Lung (tissue), 12 donors: ENCODE measurements around the gene AFAP1L2. TPM values are rescaled to one million over a fixed set of nuclear protein-coding genes. Genes with fewer than 3 reads are reported as not detected.

Source experiments
- ATAC-seq: fragments of 200-7000 bp; cut with Tn5 transposase; one replicate; pipeline ENCODE4 v1.9.1; 2020; ENCODE audit warnings: moderate number of reproducible peaks; ENCODE audit not compliant: insufficient read depth, low FRiP score
- DNase-seq, 3 donors: peaks; one replicate each; pipeline ENCODE4 v3.0.0-alpha.2; 2013 to 2017
- H3K27ac ChIP-seq, 2 donors: one replicate each; pipeline ENCODE4 v1.5.1; 2013; ENCODE audit warnings: mild to moderate bottlenecking in 2 of 2, moderate library complexity in 2 of 2, control low read depth in 1 of 2, inconsistent platforms in 1 of 2, low read depth in 1 of 2, low read length in 1 of 2
- H3K27me3 ChIP-seq, 3 donors: one replicate each; pipeline ENCODE4 v1.5.1; 2013; ENCODE audit warnings: low read length in 2 of 3; ENCODE audit not compliant: control insufficient read depth in 3 of 3, insufficient read depth in 3 of 3
- H3K36me3 ChIP-seq, 4 donors: one replicate each; pipeline ENCODE4 v1.5.1; 2013; ENCODE audit warnings: low read length in 4 of 4, mild to moderate bottlenecking in 1 of 4, moderate library complexity in 1 of 4; ENCODE audit not compliant: control insufficient read depth in 4 of 4, insufficient read depth in 4 of 4
- H3K4me1 ChIP-seq, 5 donors: one replicate each; pipeline ENCODE4 v1.5.1; 2013; ENCODE audit warnings: low read length in 5 of 5, mild to moderate bottlenecking in 2 of 5, moderate library complexity in 1 of 5; ENCODE audit not compliant: control insufficient read depth in 5 of 5, insufficient read depth in 5 of 5
- H3K4me3 ChIP-seq: one replicate; pipeline ENCODE4 v1.5.1; 2013; ENCODE audit warnings: mild to moderate bottlenecking, control low read depth, moderate library complexity
- H3K9ac ChIP-seq, 2 donors: one replicate each; pipeline ENCODE4 v1.5.1; 2013; ENCODE audit warnings: low read length in 2 of 2, control low read depth in 1 of 2; ENCODE audit not compliant: insufficient read depth in 1 of 2
- H3K9me3 ChIP-seq, 4 donors: one replicate each; pipeline ENCODE4 v1.5.1; 2013; ENCODE audit warnings: low read length in 3 of 4, mild to moderate bottlenecking in 1 of 4, moderate library complexity in 1 of 4; ENCODE audit not compliant: control insufficient read depth in 4 of 4, insufficient read depth in 3 of 4
- WGBS, 2 donors: extraction: QIAGEN DNeasy Blood & Tissue Kit; methylation state at CpG; one replicate each; pipeline ENCODE4 v1.1.7; 2013; 5-methylcytosine and 5-hydroxymethylcytosine counted together
- polyA plus RNA-seq, 2 donors: library from polyadenylated mRNA; stranded (reverse); fragments of 200-250 nt; gene quantifications; one replicate each; pipeline ENCODE4 v1.2.1, GENCODE V29; 2013
- total RNA-seq, 2 donors: library from RNA; depleted of rRNA in 1 of 2; stranded (reverse); fragments of >200 nt in 1 of 2; gene quantifications; one replicate each; pipeline ENCODE4 v1.2.1, GENCODE V29; 2014 to 2021
- TF ChIP-seq, protein P1 (sequence below): IDR thresholded peaks from 2 replicates; pipeline ENCODE4 v1.5.1; 2012; ENCODE audit warnings: mild to moderate bottlenecking; ENCODE audit errors: control extremely low read depth, extremely low read depth
- donor health status: control.
- donor health status: control.
- donor health status: Bipolar disorder and iron deficiency.
- donor health status: healthy.
- donor health status: DM: yes; HTN: yes; CAD: no.

The AFAP1L2 gene
- total and polyA plus RNA-seq, 4 donors: 2.0 to 21.0 (median 5.8) TPM

DNA sequence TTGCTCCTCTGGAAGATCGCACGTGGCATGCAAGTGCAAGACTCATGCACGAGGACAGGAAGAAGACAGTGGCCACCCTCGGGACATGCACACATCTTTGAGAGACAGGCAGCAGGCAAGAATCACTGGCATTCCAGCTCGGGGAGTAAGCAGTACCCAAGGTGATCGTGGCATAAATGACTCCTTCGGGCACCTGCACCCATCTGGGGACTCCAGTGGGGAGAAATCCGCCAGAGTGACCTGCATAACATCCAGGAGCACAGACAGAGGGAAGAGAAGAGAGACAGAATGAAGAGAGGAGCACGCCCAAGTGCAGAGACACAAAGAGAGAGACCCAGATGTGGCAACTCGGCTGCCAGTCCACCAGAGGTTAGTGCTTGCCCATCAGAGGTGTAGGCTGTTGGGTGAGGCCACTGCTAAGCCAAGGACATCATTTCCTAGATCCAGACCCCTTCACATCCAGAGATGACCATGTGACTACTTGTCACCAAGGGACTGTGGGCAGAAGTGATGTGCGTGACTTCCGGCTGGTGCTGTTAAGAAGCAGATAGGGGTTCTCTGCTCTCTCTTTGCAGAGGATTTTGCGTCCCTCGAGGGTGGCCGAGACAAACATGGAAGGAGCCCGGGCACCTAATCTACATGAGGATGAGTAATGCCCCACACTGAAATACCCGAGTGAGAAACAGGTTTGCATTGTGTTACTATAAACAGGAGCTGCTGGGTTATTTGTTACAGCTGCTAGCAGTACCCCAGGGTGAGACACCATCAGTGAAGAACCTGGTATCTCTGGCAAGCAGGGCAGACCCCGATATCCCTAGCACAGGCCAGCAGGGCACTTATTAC is 84.7 kb downstream of the AFAP1L2 start:
- Histone ChIP-seq H3K27me3 (no peaks in the 10 kb centered on the region), H3K4me3 (no peak overlapping the region), H3K4me1 (peaks cover 0 to 5% (median 0%) of the 10 kb centered on the region in 5 donors), H3K36me3 (peaks cover 0 to 8% (median 0%) of the 10 kb centered on the region in 4 donors), H3K27ac (no peak overlapping the region), H3K9me3 (no peaks in the 10 kb centered on the region), H3K9ac (no peak overlapping the region)
- WGBS, 2 donors: 91 to 94% methylated on average over 18 of the region's 18 CpGs
- DNase-seq: no peak
- TF ChIP-seq, protein P1, sequence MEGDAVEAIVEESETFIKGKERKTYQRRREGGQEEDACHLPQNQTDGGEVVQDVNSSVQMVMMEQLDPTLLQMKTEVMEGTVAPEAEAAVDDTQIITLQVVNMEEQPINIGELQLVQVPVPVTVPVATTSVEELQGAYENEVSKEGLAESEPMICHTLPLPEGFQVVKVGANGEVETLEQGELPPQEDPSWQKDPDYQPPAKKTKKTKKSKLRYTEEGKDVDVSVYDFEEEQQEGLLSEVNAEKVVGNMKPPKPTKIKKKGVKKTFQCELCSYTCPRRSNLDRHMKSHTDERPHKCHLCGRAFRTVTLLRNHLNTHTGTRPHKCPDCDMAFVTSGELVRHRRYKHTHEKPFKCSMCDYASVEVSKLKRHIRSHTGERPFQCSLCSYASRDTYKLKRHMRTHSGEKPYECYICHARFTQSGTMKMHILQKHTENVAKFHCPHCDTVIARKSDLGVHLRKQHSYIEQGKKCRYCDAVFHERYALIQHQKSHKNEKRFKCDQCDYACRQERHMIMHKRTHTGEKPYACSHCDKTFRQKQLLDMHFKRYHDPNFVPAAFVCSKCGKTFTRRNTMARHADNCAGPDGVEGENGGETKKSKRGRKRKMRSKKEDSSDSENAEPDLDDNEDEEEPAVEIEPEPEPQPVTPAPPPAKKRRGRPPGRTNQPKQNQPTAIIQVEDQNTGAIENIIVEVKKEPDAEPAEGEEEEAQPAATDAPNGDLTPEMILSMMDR: no peak
- no peak for ATAC-seq

DNA sequence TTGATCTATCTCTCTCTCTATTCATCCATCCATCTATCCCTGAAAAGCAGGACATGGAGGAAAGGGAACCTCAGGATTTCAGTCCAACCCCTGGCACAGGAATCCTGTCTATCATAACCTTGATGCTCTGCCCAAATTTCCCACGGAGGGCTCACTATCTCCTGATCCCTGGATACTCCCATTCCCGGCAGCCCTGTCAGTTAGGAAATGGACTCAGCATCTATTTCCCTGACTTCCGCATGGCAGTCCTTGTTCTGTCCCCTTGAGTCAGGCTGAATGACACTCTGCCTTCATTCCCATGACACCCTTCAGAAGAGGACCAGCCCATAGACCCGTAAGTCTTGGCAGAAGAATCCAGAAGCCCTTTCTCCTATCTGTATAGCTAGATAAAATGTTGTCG is 87.6 kb downstream of the AFAP1L2 start:
- TF ChIP-seq, protein P1: no peak
- Histone ChIP-seq H3K36me3 (peaks cover 0 to 7% (median 2%) of the 10 kb centered on the region in 4 donors), H3K9ac (no peak overlapping the region), H3K27ac (no peak overlapping the region), H3K4me1 (peaks cover 0 to 5% (median 0%) of the 10 kb centered on the region in 5 donors), H3K4me3 (no peak overlapping the region), H3K27me3 (no peaks in the 10 kb centered on the region), H3K9me3 (peaks cover 0 to 2% (median 0%) of the 10 kb centered on the region in 4 donors)
- 85 to 88% methylated on average over 5 of the region's 5 CpGs for WGBS, 2 donors
- DNase-seq: no peak
- ATAC-seq: no peak

DNA sequence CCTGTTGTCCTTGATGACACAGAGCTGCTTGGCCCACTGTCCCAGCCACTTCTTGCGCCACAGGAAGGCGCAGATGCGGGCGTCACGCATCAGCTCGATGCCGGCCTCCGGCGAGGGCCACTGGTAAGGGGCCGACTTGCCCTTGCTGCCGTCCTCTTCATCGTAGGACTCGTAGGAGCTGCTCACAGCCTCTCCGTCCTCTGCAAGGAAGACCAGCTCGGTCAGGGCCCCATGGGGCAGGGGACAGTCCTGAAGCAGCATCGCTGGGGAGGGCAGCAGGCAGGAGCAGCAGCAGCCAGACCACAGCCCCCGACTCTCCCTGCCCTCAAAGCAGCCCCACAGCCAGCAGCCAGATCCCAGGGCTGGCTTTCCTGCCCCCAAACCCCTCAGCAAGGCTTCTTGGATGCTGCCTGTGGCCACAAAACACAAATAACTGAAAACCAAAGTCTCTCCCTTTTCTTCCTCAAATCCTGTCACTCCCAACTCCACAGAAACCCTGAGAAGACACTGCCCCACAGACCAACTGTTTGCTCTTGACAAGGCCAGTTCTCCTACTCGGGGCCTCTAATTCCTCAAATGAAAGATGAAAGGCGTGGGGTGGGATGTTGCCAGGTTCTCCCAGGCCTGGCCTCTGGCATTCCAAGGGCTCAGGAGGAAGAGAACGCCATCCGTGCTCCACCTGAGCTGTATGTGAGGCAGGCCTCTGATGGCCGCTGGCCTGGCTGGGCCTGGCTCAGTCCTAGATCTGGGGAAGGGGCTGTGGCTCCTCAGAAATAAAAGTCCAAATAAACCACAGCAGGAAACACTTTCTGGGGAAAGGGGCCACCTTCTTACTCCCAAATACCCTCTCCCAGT is 88.5 kb downstream of the AFAP1L2 start:
- Histone ChIP-seq H3K4me1 (peaks cover 0 to 5% (median 0%) of the 10 kb centered on the region in 5 donors), H3K27ac (no peak overlapping the region), H3K9me3 (peaks cover 0 to 2% (median 0%) of the 10 kb centered on the region in 4 donors), H3K36me3 (peaks cover 0 to 7% (median 2%) of the 10 kb centered on the region in 4 donors), H3K9ac (no peak overlapping the region), H3K27me3 (no peaks in the 10 kb centered on the region), H3K4me3 (no peak overlapping the region)
- 92 to 93% methylated on average over 22 of the region's 22 CpGs for WGBS, 2 donors
- no peak for DNase-seq
- TF ChIP-seq, protein P1: no peak
- ATAC-seq: no peak
